Measurements from ENCODE around the gene CCNA2.

Gene CCNA2

DNA sequence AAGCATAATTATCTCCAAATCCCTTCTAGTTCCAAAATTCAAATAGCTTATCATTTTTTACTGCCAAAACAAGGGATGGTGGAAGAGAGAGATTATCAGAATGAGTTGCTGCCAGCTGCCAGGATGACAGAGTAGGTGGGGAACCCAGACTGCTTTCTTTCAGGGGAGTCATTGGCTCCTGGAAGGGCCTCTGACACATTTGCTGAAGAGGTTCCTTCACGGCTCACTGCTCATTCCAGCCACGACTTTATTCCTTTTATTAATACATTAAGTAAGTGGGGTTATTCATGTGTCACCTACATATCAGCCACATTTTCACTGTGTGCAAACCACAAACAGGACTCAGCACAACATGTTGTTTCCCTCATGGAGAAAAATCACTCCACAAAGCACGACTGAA is 46.1 kb downstream of the CCNA2 start:
- DNase-seq: no peak
- no peaks in the 10 kb centered on the region for H3K4me1 Mint-ChIP-seq
- no peaks in the 10 kb centered on the region for H3K9me3 Mint-ChIP-seq
- no peak overlapping the region for H3K27ac Mint-ChIP-seq
- CTCF ChIA-PET: no interaction called here
- no peak overlapping the region for H3K4me3 Mint-ChIP-seq
- no peaks in the 10 kb centered on the region for H3K36me3 Mint-ChIP-seq
- peaks cover 42% of the 10 kb centered on the region for H3K27me3 Mint-ChIP-seq

DNA sequence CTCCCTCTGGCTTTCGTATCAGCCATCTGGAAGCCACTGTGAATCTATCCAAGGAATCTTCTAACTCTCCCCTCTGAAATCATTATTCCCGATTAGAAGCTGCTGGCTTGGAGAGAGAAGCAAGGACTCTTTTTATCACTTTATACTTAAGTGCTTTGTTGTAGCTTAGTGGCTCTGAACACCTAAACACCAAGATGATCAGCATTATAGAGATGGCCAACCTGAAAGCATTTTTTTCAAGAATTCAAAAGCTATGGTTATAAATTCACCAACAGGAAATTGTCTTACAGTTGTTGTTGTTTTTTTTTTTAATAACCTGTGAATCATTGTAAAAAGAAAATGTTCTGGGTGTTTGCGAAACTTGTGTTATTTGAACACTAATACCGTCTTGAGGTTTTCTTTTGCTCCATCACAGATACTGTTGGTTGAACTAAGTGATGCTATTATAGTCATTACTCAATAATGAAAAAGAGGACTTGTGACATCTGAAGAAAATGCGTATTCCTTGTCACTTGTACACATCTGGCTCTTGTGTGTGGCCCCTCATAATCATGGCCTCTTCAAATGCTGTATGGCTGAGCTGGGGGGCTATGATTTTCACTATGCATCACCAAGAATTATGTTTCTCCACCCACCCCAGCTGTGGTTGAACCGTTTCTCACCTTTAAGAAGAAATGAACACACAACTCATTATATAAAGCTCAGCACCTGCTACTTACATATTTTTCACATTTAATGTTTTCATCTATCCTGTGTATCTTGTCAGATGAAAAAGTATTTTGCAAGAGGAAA is 46.9 kb downstream of the CCNA2 start:
- DNase-seq: no peak
- Mint-ChIP-seq H3K27me3 (peaks cover 43% of the 10 kb centered on the region), H3K36me3 (no peaks in the 10 kb centered on the region), H3K4me3 (no peak overlapping the region), H3K9me3 (no peaks in the 10 kb centered on the region), H3K4me1 (no peaks in the 10 kb centered on the region), H3K27ac (no peak overlapping the region)
- CTCF ChIA-PET: no interaction called here

DNA sequence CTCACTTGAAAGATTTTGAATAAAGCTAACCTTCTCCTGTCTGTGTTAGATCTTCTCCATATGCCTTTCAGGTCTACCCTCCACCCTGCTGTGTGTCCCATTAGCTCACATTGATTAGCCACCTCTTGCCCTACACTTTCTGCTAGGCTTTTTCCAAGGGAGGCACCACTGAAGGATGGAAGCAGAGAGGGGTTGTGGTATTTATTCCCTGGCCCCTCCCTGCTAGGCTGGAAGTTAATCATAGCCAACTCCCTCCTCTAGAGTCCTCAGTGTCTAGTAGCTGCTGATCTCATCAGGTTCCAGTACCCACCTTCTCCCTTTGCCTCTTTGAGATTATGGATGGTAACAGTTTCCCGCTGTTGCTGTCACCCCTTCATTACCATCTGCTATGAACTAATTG is 49.8 kb downstream of the CCNA2 start:
- H3K4me1 Mint-ChIP-seq: no peaks in the 10 kb centered on the region
- H3K9me3 Mint-ChIP-seq: no peaks in the 10 kb centered on the region
- CTCF ChIA-PET: no interaction called here
- no peaks in the 10 kb centered on the region for H3K36me3 Mint-ChIP-seq
- H3K27me3 Mint-ChIP-seq: peaks cover 52% of the 10 kb centered on the region
- no peak for DNase-seq
- H3K4me3 Mint-ChIP-seq: no peak overlapping the region
- H3K27ac Mint-ChIP-seq: no peak overlapping the region

DNA sequence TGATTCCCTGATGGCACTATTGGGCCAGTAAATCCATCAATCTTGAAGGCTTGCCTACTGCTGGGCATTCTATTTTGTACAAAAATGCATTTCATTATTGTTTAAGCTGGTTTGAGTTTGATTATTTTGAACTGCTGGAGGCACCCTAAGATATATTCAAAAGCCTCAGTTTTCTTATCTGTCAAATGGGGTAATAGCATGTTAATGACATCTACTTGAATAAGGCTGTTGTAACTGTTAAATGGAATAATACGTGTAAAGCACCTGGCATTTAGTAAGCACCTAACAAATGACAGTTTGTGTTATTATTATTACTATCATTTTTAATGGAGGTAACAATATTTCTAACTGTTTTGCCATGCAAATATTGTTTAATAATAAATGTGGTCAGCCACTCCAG is 51.8 kb downstream of the CCNA2 start:
- no peak for DNase-seq
- Mint-ChIP-seq H3K27ac (no peak overlapping the region), H3K4me1 (no peaks in the 10 kb centered on the region), H3K9me3 (no peaks in the 10 kb centered on the region), H3K27me3 (peaks cover 53% of the 10 kb centered on the region), H3K4me3 (no peak overlapping the region), H3K36me3 (no peaks in the 10 kb centered on the region)
- CTCF ChIA-PET: interaction anchor here (0.6 kb wide), 1 partner anchor 115 kb away, joined by 3 read pairs; no protein-coding TSS in a partner anchor

DNA sequence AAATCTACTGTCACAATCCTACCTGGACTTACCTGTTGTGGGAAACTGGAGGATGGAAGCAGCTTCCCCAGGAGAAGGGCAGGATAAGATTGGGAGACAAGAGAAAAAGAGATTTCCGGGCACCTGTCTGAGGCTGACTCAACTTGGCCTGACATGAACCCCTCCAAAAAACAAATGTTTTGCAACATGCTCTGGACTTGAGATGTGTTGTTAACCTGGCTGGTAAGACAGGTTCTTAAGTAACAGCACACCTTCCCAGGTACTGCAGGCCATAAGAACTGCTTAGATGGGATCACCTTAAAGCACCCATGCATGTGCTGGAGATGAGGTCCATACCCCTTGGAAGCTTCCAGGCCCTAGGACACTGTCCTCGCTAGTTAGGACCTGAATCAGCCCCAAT is 54.3 kb downstream of the CCNA2 start:
- no peak overlapping the region for H3K27ac Mint-ChIP-seq
- H3K4me1 Mint-ChIP-seq: peaks cover 6% of the 10 kb centered on the region
- no peak overlapping the region for H3K4me3 Mint-ChIP-seq
- DNase-seq: no peak
- H3K9me3 Mint-ChIP-seq: no peaks in the 10 kb centered on the region
- CTCF ChIA-PET: no interaction called here
- no peaks in the 10 kb centered on the region for H3K36me3 Mint-ChIP-seq
- H3K27me3 Mint-ChIP-seq: peaks cover 71% of the 10 kb centered on the region

DNA sequence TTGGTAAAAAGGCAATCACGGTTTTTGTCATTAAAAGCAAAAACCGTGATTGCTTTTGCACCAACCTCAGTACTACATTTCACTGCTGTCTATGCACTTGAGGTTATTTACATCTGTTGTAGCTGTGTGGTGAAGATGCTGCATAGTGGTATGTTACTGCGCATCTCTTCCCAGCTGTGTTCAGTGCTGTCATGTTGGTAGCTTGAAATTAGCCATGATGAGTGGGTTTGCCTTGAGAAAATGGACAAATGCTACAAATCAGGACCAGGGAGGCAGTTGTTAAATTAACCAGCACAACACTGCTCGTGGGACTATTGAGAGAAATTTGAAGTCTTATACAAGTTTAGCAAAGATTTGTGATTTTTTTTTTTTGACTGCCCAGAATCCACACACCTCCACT is 56.5 kb downstream of the CCNA2 start:
- CTCF ChIA-PET: no interaction called here
- H3K4me1 Mint-ChIP-seq: peaks cover 12% of the 10 kb centered on the region
- no peaks in the 10 kb centered on the region for H3K9me3 Mint-ChIP-seq
- H3K36me3 Mint-ChIP-seq: no peaks in the 10 kb centered on the region
- H3K4me3 Mint-ChIP-seq: no peak overlapping the region
- peaks cover 77% of the 10 kb centered on the region for H3K27me3 Mint-ChIP-seq
- no peak for DNase-seq
- H3K27ac Mint-ChIP-seq: no peak overlapping the region

Measured in activated naive CD4-positive, alpha-beta T cell treated with anti-CD3 and anti-CD28 coated beads, Interleukin-2, amount 10 ng/mL, durations not matched to agents 7 days and 5 days (primary cell).